Measurements from ENCODE around the gene PCNX4. TPM values are rescaled to one million over a fixed set of nuclear protein-coding genes. Genes with fewer than 3 reads are reported as not detected.
"Not testable (repeated sequence)": the region's sequence is repeated elsewhere in the genome, so short reads cannot be mapped to it uniquely, and the experiment has no call there.

PCNX4 gene
- total RNA-seq, 3 donors from 2014 or later, result 32.6 to 85.9 (median 53.7) TPM

DNA sequence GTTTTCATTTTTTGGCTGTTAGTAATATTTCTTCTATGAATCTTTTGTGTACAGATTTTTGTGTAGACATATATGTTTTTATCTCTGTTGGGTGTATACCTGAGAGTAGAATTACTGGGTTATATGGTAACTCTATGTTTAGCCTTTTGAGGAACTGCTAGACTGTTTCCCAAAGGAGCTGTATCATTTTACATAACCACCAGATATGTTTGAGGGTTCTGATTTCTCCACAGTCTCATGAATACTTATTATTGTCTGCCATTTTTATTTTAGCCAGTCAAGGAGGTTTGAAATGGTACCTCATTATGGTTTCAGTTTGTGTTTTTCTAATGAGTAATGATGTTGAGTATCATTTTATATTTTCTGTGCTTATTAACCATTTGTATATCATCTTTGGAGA is 1.9 kb downstream of the PCNX4 start:
- no peak for DNase-seq (ENCODE audit: low spot score in 2 of 2)
- no peaks in the 10 kb centered on the region for H3K27me3 ChIP-seq
- TF ChIP-seq POLR2A (IDR thresholded peaks at IDR 0.05), result no peak
- TF ChIP-seq POLR2AphosphoS5 (IDR thresholded peaks at IDR 0.05), result no peak
- no peak for TF ChIP-seq CTCF (IDR thresholded peaks at IDR 0.05)
- intact Hi-C loops (cut with DNase I; ENCODE audit: low total_unique reads), result no loop called here
- H3K4me1 ChIP-seq, result no peaks in the 10 kb centered on the region
- peak overlapping the region in 1 of 3 donors; percentile 82 for H3K4me3 ChIP-seq
- H3K27ac ChIP-seq, result peak overlapping the region; percentile 99 to 100
- H3K36me3 ChIP-seq, result no peaks in the 10 kb centered on the region
- H3K9me3 ChIP-seq, result no peaks in the 10 kb centered on the region

DNA sequence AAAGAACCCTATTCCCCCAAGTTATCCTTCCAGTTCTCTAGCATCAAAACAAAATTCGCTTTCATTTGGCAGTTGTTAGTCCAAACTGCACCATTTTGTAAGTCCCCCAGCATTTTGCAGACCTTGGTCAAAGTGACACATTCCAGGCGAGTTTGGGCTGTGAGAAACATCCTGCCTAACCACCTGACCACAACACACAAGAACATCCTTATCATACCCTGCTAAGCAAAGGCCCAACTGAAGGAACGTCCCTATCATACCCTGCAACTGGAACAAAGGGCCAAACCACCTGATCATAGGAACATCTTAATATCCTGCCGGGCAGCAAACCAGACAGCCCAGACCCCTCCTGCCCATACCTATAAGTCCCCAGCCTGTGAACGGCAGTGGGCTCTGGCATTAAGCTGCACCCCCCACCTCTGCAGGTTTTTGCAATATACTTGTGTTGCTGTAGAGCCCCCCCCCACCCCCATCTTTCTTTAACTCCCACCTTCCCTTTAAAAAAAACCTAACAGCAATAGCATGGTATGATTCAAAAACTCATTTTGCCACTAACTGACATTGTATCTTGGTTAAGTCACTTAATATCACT is 2.7 kb downstream of the PCNX4 start:
- no peaks in the 10 kb centered on the region for H3K9me3 ChIP-seq
- no peaks in the 10 kb centered on the region for H3K27me3 ChIP-seq
- H3K4me3 ChIP-seq, result peak overlapping the region in 1 of 3 donors; percentile 23
- H3K27ac ChIP-seq, result peak overlapping the region in 1 of 2 donors; percentile 22
- no peaks in the 10 kb centered on the region for H3K36me3 ChIP-seq
- intact Hi-C loops (cut with DNase I; ENCODE audit: low total_unique reads), result no loop called here
- H3K4me1 ChIP-seq, result no peaks in the 10 kb centered on the region
- no peak for TF ChIP-seq POLR2A (IDR thresholded peaks at IDR 0.05)
- no peak for TF ChIP-seq CTCF (IDR thresholded peaks at IDR 0.05)
- no peak for TF ChIP-seq POLR2AphosphoS5 (IDR thresholded peaks at IDR 0.05)
- no peak for DNase-seq (ENCODE audit: low spot score in 2 of 2)

GRCh38 chr14:60095231-60095630 is 3.5 kb downstream of the PCNX4 start:
- DNase-seq (ENCODE audit: low spot score in 2 of 2), result no peak
- no peaks in the 10 kb centered on the region for H3K4me1 ChIP-seq
- intact Hi-C loops (cut with DNase I; ENCODE audit: low total_unique reads), result no loop called here
- no peaks in the 10 kb centered on the region for H3K9me3 ChIP-seq
- H3K27me3 ChIP-seq, result no peaks in the 10 kb centered on the region
- peak overlapping the region in 1 of 2 donors; percentile 7 for H3K27ac ChIP-seq
- H3K4me3 ChIP-seq, result no peak overlapping the region
- no peaks in the 10 kb centered on the region for H3K36me3 ChIP-seq
- TF ChIP-seq POLR2AphosphoS5 (IDR thresholded peaks at IDR 0.05), result no peak
- TF ChIP-seq CTCF (IDR thresholded peaks at IDR 0.05), result no peak
- TF ChIP-seq POLR2A (IDR thresholded peaks at IDR 0.05), result no peak

DNA sequence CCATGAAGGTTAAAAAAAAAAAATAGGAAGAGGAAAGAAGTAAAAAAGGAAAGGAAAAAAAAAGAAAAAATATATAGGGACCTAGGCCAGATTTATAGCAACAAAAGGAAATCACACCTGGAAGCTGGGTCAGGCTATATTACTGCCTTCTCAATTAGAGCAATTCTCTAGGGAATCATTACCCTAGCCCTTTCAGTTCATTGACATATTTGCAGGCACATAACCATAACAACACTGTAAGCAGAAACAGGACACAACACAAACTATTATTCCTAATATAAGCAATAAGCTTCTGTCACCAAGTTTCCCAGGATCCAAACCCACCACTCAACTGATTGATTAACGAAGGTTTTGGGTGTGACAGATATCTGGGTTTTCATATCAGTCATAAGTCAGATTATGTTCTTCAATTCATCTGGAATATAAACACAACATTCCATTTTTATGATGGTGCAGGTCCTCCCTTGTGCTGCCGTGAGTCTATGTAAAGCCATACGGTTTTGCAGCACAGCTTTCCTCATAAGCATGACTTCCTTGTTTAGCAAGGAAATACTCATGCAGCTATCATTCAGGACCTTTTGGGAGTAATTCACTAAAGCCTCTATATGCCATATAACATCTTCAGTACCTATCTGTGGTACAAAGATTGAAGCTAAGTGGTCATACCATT is 4.2 kb downstream of the PCNX4 start:
- no peak for DNase-seq (ENCODE audit: low spot score in 2 of 2)
- Histone ChIP-seq H3K27me3 (no peaks in the 10 kb centered on the region), H3K9me3 (no peaks in the 10 kb centered on the region), H3K4me3 (no peak overlapping the region), H3K36me3 (no peaks in the 10 kb centered on the region), H3K4me1 (no peaks in the 10 kb centered on the region), H3K27ac (no peak overlapping the region)
- intact Hi-C loops (cut with DNase I; ENCODE audit: low total_unique reads), result no loop called here
- TF ChIP-seq CTCF (IDR thresholded peaks at IDR 0.05), result no peak
- no peak for TF ChIP-seq POLR2A (IDR thresholded peaks at IDR 0.05)
- no peak for TF ChIP-seq POLR2AphosphoS5 (IDR thresholded peaks at IDR 0.05)

- Histone ChIP-seq H3K9me3 (no peaks in the 10 kb centered on the region), H3K4me3 (no peak overlapping the region), H3K27ac (no peak overlapping the region), H3K36me3 (no peaks in the 10 kb centered on the region), H3K27me3 (no peaks in the 10 kb centered on the region), H3K4me1 (no peaks in the 10 kb centered on the region)
- intact Hi-C loops (cut with DNase I; ENCODE audit: low total_unique reads), result no loop called here
- no peak for DNase-seq (ENCODE audit: low spot score in 2 of 2)
- TF ChIP-seq POLR2AphosphoS5 (IDR thresholded peaks at IDR 0.05) (no peak), CTCF (IDR thresholded peaks at IDR 0.05) (no peak), POLR2A (IDR thresholded peaks at IDR 0.05) (no peak)
These were observed 6.3 kb downstream of the PCNX4 start for GRCh38 chr14:60097974-60098373.

DNA sequence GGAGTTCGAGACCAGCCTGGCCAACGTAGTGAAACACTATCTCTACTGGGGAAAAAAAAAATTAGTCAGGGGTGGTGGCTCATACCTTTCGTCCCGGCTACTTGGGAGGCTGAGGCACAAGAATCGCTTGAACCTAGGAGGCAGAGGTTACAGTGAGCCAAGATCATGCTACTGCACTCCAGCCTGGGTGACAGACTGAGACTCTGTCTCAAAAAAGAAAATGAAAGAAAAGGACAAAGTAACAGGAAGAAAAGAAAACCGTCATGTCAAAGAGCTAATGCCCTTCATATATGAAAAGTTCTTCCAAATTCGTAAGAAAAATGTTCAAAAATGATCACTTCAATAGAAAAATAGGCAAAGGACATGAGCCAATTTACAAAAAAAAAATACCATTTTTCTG is 8.1 kb downstream of the PCNX4 start:
- intact Hi-C loops (cut with DNase I; ENCODE audit: low total_unique reads), result loop anchor here (10.0 kb wide), 1 partner anchor 475 kb away; no protein-coding TSS in a partner anchor
- not testable (repeated sequence) for H3K27ac ChIP-seq; H3K36me3 ChIP-seq; H3K9me3 ChIP-seq; DNase-seq (ENCODE audit: low spot score in 2 of 2); H3K4me1 ChIP-seq; H3K4me3 ChIP-seq; H3K27me3 ChIP-seq

All from breast epithelium (tissue), 4 donors.